Loucy (cell line): ENCODE results near the gene TGM2.

Experiments used
- H2AFZ ChIP-seq: fragments of 200-600 bp; sonication (generic); 2 replicates; pipeline ENCODE4 v1.6.0; 2016; ENCODE audit warnings: antibody characterized with exemption, mild to moderate bottlenecking, low read length, moderate library complexity
- H3F3A ChIP-seq: fragments of 200-600 bp; 2 replicates; pipeline ENCODE4 v1.6.0; 2016; ENCODE audit warnings: antibody characterized with exemption, low read depth, mild to moderate bottlenecking
- H3K27me3 ChIP-seq: fragments of 200-600 bp; sonication (generic); 2 replicates; pipeline ENCODE4 v1.6.1; 2014; ENCODE audit warnings: low read length, mild to moderate bottlenecking; ENCODE audit not compliant: insufficient read depth, poor library complexity, severe bottlenecking
- H3K36me3 ChIP-seq: fragments of 200-600 bp; sonication (generic); 2 replicates; pipeline ENCODE4 v1.6.1; 2016; ENCODE audit warnings: low read length; ENCODE audit not compliant: insufficient read depth
- H3K4me1 ChIP-seq: fragments of 200-600 bp; sonication (generic); 2 replicates; pipeline ENCODE4 v1.5.1; 2014; ENCODE audit warnings: low read length, mild to moderate bottlenecking; ENCODE audit not compliant: insufficient read depth, poor library complexity, severe bottlenecking
- H3K4me2 ChIP-seq: fragments of 200-600 bp; sonication (generic); 2 replicates; pipeline ENCODE4 v1.6.0; 2014; ENCODE audit warnings: antibody characterized with exemption, low read length, low read depth, mild to moderate bottlenecking; ENCODE audit not compliant: poor library complexity, severe bottlenecking
- H3K4me3 ChIP-seq: fragments of 200-600 bp; sonication (generic); 2 replicates; pipeline ENCODE4 v1.5.1; 2014; ENCODE audit warnings: low read length, mild to moderate bottlenecking, mixed read lengths; ENCODE audit not compliant: poor library complexity, severe bottlenecking
- H3K79me2 ChIP-seq: fragments of 200-600 bp; sonication (generic); 2 replicates; pipeline ENCODE4 v1.6.1; 2014; ENCODE audit warnings: low read length; ENCODE audit not compliant: insufficient read depth
- H3K9ac ChIP-seq: fragments of 200-600 bp; sonication (generic); 2 replicates; pipeline ENCODE4 v1.6.0; 2014; ENCODE audit warnings: mild to moderate bottlenecking, low read depth, low read length, moderate library complexity; ENCODE audit not compliant: poor library complexity, severe bottlenecking
- H3K9me2 ChIP-seq: fragments of 200-600 bp; sonication (generic); replicated peaks from 2 replicates; pipeline ENCODE4 v1.6.1; 2016; ENCODE audit warnings: low read depth, low read length, mixed read lengths
- H3K9me3 ChIP-seq: fragments of 200-600 bp; sonication (generic); 2 replicates; pipeline ENCODE4 v1.6.1; 2014; ENCODE audit warnings: mild to moderate bottlenecking, antibody characterized with exemption, low read length, low read depth; ENCODE audit not compliant: insufficient read depth
- H4K20me1 ChIP-seq: fragments of 200-600 bp; sonication (generic); 2 replicates; pipeline ENCODE4 v1.6.0; 2014; ENCODE audit warnings: antibody characterized with exemption, low read length, mild to moderate bottlenecking; ENCODE audit not compliant: insufficient read depth, poor library complexity, severe bottlenecking
- CTCF ChIP-seq: fragments of 200-600 bp; sonication (generic); conservative IDR thresholded peaks from 2 replicates; pipeline ENCODE4 v1.5.1; 2014; ENCODE audit warnings: mild to moderate bottlenecking, antibody characterized with exemption, low read length
- EZH2phosphoT487 ChIP-seq: fragments of 200-600 bp; IDR thresholded peaks from 2 replicates; pipeline ENCODE4 v1.6.1; 2018; ENCODE audit warnings: antibody characterized with exemption, mild to moderate bottlenecking, moderate library complexity, borderline replicate concordance

TGM2 gene

DNA sequence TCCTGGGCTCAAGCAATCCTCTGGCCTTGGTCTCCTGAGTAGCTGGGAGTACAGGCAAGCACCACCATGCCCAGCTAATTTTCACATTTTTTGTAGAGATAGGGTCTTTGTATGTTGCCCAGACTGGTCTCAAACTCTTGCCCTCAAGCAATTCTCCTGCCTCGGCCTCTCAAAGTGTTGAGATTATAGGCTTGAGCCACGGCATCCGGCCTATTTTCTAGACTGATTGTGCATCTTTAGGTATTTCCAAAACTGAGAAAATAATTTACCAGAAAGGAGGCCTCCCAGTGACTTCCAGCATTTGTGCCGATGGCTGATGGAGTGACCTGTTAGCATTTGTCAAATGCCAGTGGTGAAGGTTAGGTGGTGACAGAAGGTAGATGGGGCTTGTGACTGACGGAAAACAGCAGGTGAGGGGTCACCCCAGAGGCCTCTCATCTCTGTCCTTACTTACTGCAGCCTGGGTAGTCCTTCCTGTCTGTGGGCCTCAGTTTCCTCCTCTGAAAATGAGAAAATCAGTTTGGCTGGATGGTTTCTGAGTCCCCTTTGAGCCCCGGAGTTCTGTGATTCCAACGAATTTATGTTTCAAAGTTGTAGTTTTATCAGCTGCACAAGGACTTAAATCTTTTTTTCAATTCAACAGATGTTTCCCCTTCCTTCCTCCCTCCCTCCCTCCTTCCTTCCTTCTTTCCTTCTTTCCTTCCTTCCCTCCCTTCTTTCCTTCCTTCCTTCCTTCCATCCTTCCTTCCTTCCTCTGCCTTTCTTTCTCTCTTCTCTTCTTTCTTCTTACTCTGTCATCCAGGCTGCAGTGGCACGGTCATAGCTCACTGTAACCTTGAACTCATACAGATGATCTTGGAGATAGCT is 53.5 kb downstream of the TGM2 start:
- no peak for TF ChIP-seq EZH2phosphoT487
- no peaks in the 10 kb centered on the region for H3K27me3 ChIP-seq
- H3K4me3 ChIP-seq = no peak overlapping the region
- H3K79me2 ChIP-seq = no peaks in the 10 kb centered on the region
- no peaks in the 10 kb centered on the region for H4K20me1 ChIP-seq
- H3K36me3 ChIP-seq = no peaks in the 10 kb centered on the region
- no peak overlapping the region for H3K4me2 ChIP-seq
- H3K9me2 ChIP-seq = no peaks in the 10 kb centered on the region
- H3K9ac ChIP-seq = no peak overlapping the region
- no peak overlapping the region for H2AFZ ChIP-seq
- peaks cover 6% of the 10 kb centered on the region for H3K4me1 ChIP-seq
- no peaks in the 10 kb centered on the region for H3F3A ChIP-seq
- H3K9me3 ChIP-seq = no peaks in the 10 kb centered on the region

DNA sequence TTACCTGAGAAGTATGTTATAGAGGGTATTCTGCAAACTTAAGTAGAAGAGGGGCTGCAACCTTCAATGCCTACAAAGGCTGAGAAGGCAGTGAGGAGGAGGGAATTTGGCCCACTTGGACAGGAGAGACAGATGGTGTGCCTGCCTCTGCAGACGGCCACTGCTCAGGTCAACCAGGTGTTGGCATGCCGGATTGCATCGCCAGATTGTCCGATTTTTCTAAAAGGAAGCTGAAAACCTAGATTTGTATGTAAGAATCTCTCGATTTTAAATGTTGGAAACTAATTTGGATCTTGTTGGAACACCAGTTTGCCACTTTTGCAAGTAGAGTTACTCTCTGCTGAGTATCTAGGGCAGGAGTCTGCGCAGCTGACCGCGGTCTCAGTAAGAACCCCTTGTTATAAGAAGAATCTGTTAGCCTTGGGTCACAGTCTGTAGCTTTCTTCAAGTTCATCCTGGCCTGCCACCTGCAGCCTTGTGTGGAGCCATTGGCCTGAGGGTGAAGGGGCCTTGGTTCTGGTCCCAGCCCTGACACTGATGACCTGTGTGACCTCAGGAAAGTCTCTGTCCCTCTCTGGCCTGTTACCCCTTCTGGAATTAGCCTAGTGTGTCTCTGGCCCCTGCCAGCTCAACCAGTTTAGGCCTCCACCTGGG is 54.4 kb downstream of the TGM2 start:
- Histone ChIP-seq H3K9ac (no peak overlapping the region), H2AFZ (no peak overlapping the region), H3K4me1 (peaks cover 6% of the 10 kb centered on the region), H3K36me3 (no peaks in the 10 kb centered on the region), H3K4me2 (no peak overlapping the region), H3F3A (no peaks in the 10 kb centered on the region), H4K20me1 (no peaks in the 10 kb centered on the region), H3K4me3 (no peak overlapping the region), H3K27me3 (no peaks in the 10 kb centered on the region), H3K9me3 (no peaks in the 10 kb centered on the region), H3K9me2 (no peaks in the 10 kb centered on the region), H3K79me2 (no peaks in the 10 kb centered on the region)
- no peak for TF ChIP-seq CTCF
- no peak for TF ChIP-seq EZH2phosphoT487

GRCh38 chr20:38109591-38110524 is 55.2 kb downstream of the TGM2 start:
- Histone ChIP-seq H4K20me1 (no peaks in the 10 kb centered on the region), H3K4me2 (no peak overlapping the region), H3K4me1 (peaks cover 6% of the 10 kb centered on the region), H3K79me2 (no peaks in the 10 kb centered on the region), H3K9ac (no peak overlapping the region), H3K36me3 (no peaks in the 10 kb centered on the region), H3K9me2 (no peaks in the 10 kb centered on the region), H3K27me3 (no peaks in the 10 kb centered on the region), H3K9me3 (no peaks in the 10 kb centered on the region), H3K4me3 (no peak overlapping the region), H3F3A (no peaks in the 10 kb centered on the region), H2AFZ (no peak overlapping the region)
- TF ChIP-seq CTCF = no peak
- TF ChIP-seq EZH2phosphoT487 = no peak
